SH-SY5Y (cell line): Measurements from ENCODE around the gene FBRSL1.

ENCODE experiments used
- GATA2 ChIP-seq: IDR thresholded peaks from 2 replicates; pipeline ENCODE4 v1.6.1; 2011; ENCODE audit warnings: mild to moderate bottlenecking, low read depth, low read length
- GATA3 ChIP-seq: IDR thresholded peaks from 2 replicates; pipeline ENCODE4 v1.6.1; 2011; ENCODE audit warnings: low read depth, mild to moderate bottlenecking, low read length, moderate library complexity

Gene FBRSL1

DNA sequence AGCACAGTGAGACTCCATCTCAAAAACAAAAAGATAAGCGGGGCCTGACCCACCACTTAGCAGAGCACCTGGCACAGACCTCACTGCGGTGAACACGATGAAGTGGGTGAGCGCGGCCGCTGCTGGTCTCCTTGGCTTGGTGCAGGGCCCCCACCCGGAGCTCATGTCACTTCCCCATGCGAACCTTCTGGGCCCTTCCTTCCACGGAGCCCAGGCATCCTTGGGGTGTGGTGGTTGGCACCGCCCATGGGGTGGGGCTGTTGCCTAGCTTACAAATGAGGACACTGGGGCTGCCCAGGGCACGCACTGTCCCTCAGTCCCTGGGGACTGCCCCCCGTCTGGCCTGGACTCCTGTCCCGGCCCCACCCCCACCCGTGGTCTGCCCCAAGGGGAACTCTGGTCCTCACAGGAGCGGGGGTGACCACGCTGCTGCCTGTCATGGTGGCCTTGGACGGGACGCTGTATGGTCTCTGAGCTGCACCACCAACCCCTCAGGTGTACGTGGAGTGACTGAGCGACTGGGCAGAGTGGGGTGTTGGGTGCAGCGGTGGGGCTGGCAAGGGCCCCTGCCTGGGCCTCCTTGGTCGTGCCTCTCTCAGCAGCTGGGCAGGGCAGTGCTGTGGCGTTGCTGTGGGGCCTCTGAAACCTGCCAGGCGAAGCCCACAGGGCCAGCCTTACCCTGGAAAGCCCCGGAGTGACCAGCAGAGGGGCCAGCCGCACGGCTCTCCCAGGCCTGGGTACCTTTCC, 15.3 kb downstream of the FBRSL1 start:
- TF ChIP-seq GATA2, result no peak
- TF ChIP-seq GATA3, result no peak

GRCh38 chr12:132505852-132506219, 15.9 kb downstream of the FBRSL1 start:
- TF ChIP-seq GATA2 (no peak), GATA3 (no peak)

GRCh38 chr12:132506328-132507160, 16.6 kb downstream of the FBRSL1 start:
- no peak for TF ChIP-seq GATA3
- no peak for TF ChIP-seq GATA2

DNA sequence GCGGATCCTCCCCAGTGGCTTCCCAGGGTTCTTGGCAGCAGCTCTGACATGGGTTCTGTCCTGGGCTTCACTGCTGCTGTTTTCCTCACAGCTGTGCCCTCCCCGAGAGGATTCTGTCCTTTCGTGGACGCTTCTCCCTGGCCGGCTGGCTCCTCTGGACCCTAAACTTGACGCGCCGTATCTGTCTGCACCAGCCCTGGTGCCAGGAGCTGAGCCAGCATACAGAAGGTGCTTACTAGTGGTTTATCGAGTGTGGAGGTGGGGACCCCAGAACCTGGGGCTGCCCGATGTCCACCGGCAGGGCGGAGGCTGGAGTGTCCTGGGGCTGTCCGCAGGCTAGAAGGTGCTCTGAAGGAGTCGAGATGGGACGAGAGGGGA, 17.2 kb downstream of the FBRSL1 start:
- TF ChIP-seq GATA3 (no peak), GATA2 (no peak)

GRCh38 chr12:132507656-132508490, 17.9 kb downstream of the FBRSL1 start:
- TF ChIP-seq GATA2, result no peak
- TF ChIP-seq GATA3, result no peak

- TF ChIP-seq GATA2, result no peak
- no peak for TF ChIP-seq GATA3
Observed at GRCh38 chr12:132508491-132508740, 18.5 kb downstream of the FBRSL1 start.

DNA sequence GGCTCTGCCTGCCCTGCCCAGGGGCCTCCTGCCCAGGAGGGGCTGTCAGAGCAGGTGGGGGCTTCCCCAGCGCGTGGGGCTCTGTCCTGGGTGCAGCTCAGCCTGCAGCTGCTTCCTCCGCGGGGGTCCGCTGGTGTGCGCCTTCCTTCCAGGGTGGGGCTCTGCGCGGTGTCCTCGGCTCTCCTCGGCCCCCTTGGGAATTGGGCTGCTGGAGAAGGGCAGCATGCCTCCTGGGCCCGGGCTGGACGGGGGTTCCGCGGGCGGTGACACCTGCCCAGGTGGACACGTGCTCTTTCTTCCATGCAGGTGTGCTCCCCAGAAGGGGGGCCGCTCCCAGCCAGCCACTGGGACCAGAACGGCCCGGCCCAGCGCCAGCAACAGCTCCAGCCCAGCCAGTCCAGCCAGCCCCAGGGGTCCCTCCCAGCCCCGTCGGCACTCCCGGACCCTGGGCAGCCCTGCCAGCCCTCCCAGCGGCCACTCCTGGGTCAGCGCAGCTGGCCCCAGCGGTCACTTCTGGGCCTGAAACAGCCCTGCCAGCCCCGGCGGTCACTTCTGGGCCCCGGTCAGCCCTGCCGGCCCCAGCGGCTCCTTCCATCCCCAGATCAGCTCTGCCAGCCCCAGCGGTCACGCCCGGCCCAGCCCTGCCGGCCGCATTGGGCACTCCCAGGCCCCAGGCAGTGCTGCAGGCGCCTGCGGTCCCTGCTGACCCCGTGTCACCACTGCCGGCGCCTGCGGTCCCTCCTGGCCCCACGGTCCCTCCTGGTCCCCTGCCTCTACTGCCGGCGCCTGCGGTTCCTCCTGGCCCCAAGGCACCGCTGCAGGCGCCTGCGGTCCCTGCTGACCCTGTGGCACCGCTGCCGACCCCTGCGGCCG, 19.1 kb downstream of the FBRSL1 start:
- TF ChIP-seq GATA2, result no peak
- TF ChIP-seq GATA3, result no peak

GRCh38 chr12:132510111-132510724, 20.3 kb downstream of the FBRSL1 start:
- TF ChIP-seq GATA2 (no peak), GATA3 (no peak)

- TF ChIP-seq GATA2, result no peak
- no peak for TF ChIP-seq GATA3
Observed at GRCh38 chr12:132510746-132511477, 21.0 kb downstream of the FBRSL1 start.

GRCh38 chr12:132511516-132512196, 21.7 kb downstream of the FBRSL1 start:
- TF ChIP-seq GATA2 (no peak), GATA3 (no peak)

DNA sequence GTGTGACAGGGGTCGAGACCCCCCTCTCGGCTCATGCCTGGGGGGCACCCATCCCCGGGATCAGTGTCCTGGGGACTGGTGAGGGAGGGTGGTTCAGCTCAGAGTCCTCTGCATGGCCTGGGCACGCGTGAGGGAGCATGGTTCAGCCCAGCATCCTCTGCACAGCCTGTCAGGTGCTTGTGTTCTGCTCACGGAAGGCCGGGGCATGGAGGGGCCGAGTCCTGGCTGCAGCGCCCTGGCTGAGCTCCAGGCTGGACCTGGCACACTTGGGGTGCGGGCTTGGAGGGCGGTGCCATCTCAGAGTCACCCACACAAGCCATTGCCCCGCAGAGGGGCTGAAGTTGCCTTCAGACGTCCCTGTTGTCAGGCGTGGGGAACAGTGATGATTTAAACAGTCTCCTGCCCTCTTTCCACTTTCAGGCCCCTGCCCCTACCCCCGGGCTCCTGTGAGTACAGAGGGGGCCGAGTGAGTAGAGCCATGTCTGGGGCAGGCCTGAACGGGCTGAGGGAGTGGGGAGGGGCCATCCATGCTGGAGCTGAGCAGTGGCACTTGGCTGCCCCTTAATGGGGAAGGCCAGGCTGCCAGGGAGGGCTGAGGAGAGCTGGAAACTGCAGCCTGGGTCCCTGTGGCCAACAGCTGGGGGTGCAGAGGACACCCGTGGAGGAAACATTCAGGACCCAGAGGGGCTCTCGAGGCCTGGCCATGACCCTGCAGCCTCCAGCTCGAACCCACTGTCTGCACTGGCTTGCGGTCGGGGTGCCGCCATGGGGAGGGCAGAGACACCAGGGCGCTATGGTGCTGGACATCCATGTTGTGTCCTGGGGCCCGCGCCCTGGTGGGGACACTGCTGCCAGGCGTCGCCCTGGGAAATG, 22.5 kb downstream of the FBRSL1 start:
- TF ChIP-seq GATA3 (no peak), GATA2 (no peak)
